IMR-90 (cell line): ENCODE data around the gene UBXN6. TPM values are rescaled to one million over a fixed set of nuclear protein-coding genes. Genes with fewer than 3 reads are reported as not detected.

Experiments used
- CTCF ChIP-seq: conservative IDR thresholded peaks from 2 replicates; pipeline ENCODE4 v1.5.1; 2012; ENCODE audit warnings: mild to moderate bottlenecking, low read depth, low read length, improper control_type of control experiment
- ELK1 ChIP-seq: fragments of 150-350 bp; IDR thresholded peaks from 2 replicates; pipeline ENCODE4 v1.6.1; 2016; ENCODE audit warnings: low read depth, mild to moderate bottlenecking, low read length, moderate library complexity, borderline replicate concordance
- POLR2A ChIP-seq: IDR thresholded peaks from 2 replicates; pipeline ENCODE4 v1.6.1; 2012; ENCODE audit warnings: mild to moderate bottlenecking, low read depth, low read length
- polyA plus RNA-seq, 3 experiments: library from polyadenylated mRNA; depleted of rRNA; stranded (reverse); fragments of >200 nt; gene quantifications; 2 replicates each; pipeline ENCODE4 v1.2.3, GENCODE V29; 2012; ENCODE audit warnings: low replicate concordance in 1 of 3
- total RNA-seq: library from RNA; depleted of rRNA; stranded (reverse); fragments of >200 nt; gene quantifications from 2 replicates; pipeline ENCODE4 v1.2.3, GENCODE V29; 2012

UBXN6 gene
- total and polyA plus RNA-seq, 2 of the 4 experiments (the other 2 are of a cell fraction): 84.2 to 86.5 TPM

GRCh38 chr19:4447327-4448146 lies 10.1 kb downstream of the UBXN6 start (continued):
- TF ChIP-seq ELK1 (no peak), CTCF (no peak), POLR2A (no peak)
